HG03135 (cell line): ENCODE measurements around the gene KCNQ1.

Experiments
- ATAC-seq: cut with Tn5 transposase; IDR thresholded peaks from one replicate; pipeline ENCODE4 v1.9.1; 2021; ENCODE audit warnings: mild to moderate bottlenecking, moderate library complexity; ENCODE audit not compliant: unreplicated experiment

KCNQ1 gene

DNA sequence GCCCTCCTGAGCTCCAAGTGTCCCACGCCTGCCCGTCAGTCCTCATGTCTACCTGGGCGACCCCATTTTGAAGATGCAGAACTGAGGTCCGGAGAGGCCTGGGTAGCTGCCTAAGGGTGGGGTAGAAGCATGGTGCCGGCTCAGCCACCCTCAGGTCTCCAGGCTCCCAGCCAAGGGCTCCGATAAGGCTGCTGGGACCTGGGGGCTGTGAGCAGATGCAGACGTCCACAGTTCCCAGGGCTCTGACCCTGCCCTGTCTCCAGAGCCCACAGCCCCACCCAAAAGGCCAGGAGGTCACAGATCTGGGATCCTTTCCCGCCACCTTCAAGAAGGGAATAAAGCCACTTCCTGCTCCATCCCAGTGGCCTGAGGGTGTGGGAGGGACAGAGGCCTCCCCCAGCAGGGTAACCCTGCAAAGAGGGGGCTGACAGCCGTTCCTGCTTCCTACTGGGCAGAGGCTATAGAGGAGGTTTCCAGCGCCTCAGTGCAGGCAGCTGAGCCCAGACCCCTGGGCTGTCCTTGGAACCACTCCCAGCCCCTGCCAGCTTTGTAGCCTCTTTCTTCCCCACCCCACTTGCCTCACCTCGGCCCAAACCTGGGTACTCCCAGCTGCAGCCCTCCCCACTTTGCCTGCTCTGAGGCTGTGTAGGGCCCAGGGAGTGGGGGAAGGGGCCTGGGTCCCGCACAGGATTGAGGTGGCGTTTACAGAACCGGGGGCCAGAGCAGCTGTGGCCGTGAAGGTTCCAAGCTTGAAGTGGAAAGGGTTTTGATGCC is 355.3 kb downstream of the KCNQ1 start:
- ATAC-seq: no peak

DNA sequence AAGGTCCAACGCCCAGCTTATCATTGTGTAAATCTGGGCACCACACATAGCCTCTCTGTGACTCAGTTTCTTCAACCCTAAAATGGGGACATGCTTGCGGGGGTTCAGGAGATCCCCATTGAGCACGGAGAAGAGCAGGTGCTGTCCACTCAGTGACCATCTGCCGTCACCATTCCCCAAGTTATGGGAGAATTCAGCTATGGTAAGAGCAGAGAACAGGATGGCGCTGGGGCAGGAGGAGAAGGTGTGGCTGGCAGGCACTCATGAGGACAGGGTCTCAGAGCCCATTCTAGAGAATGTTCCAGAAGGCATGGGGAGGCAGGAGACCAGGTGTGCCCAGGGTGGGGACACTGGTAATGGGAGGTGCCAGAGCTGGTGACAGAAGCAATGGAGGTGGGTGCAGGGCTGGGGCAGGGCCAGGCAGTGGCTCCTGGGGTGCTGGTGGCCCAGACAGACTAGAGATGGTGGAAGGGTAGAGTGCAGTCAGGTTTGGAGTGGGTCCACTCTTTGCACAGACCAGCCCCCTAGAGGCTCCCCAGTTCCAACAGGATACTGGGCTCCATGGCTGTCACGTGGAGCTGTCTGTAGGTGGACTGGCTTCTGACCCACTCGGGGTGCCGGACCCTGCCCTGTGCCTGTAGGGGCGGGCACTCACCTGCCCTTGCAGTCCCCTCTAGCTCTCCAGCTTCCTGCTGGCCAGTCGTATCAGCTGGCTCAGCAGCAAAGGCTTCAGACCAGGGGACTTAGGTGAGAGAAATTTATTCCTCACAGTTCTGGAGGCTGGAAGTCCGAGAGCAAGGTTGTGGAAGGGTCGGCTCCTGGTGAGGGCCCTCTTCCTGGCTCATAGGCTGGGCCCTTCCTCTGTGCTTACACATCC is 356.1 kb downstream of the KCNQ1 start:
- no peak for ATAC-seq

DNA sequence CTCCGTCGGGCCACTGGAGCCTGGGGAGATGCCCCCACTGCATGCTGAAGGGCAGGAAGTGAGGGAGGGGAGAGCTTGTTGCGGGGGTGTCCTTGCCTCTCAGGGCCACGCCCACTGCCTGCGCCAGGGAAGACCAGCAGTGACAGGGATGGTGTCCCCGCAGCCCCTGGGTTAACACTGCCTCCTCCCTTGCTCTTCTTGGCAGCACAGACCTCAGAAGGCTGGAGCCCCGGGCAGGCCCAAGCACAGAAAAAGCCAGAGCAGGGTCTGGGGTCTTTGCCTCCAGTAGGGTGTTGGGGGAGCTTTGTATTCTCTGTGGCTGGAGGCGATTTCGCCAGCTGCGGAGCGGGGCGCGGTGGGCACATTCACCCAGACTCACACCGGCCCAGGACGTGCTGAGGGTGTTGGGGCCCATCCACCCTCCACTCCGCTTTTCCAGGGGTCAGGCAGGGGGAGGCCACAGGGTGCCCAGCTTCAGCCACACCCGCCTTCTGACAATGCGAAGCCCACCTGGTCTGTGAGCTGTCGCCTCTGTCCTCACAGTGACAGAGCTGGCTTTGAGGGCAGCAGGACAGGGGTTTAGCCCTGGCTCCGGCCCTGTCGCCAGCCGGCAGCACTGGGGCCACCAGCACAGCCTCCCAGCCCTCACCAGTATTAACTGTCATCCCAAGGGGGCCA is 357.0 kb downstream of the KCNQ1 start:
- no peak for ATAC-seq

DNA sequence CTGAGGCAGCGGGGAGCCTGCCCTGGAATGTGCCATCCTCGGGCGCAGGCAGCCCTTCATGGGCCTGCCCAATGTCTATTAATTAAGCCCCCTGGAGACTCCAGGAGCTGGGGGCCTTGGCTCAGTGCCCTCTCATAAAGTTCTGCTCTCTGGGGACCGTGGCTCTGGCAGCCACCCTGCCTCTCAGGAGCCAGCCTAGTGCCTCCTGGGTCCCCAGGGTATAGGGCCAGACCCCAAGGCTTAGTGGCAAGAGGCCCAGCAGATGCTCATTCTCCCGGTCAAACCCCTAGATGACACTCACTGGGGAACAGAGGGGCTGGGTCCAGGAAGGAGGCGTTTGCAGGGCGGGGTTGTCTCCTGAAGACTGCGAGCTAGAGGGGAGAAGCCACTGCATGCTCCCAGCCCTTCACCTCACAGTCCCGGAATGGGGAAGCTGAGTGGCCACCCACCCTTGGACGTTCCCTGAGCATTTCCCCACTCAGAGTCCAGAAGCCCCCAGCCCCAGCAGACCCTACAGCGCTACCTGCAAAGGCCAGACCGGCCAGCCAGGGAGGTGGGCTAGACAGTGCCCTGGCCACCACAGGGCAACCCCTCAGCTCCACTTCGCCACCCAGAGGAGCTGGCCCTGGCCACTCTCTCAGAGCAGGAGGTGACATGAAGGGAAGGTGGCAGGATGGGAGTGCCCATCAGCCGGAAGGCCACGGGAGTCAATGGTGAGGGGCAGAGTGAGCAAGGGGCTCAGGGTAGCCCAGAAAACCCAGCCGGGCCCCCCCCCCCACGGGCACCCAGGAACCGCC is 357.8 kb downstream of the KCNQ1 start:
- ATAC-seq: no peak

DNA sequence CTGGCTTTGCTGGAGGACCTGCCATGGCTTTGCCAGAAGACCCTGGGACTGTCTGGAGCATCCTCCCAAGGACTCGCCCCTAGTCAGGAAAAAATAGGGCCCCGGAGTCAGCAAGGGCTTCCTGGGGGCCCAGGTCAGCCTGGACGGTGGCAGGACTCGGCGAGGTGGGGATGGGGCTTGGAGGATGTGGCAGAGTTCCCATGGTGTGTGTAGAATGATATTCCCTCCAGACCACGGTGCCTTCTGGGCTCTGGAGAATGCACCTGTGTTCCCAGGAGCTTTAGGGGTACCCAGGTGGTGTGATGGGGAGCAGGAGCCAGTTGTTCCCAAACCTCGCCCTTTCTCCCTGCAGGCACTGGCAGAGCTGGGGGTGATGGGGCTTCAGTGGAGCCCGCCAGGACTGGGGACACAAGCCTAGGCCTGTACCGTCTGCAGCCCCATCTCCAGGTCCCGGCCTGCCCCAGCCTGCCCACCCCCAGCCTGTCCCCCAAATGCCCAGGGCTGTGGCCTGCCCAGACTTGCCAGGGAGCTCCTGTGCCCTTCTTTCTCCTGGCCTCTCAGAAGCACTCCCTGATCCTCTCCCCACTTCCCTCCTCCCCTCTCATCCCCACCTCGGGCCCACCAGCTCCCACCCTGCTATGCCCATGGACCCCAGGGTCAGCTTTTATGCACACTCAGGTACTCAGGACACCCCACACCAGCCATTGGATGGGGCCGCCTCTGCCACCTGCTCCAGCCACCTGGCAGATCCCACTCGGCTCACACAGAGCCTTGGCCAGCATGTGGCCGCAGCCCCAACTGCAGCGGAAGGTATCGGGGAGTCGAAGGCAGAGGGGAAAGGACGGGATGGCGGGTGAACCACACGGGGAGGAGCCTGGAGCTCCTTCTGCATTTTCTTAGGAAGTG is 358.6 kb downstream of the KCNQ1 start:
- ATAC-seq: no peak

DNA sequence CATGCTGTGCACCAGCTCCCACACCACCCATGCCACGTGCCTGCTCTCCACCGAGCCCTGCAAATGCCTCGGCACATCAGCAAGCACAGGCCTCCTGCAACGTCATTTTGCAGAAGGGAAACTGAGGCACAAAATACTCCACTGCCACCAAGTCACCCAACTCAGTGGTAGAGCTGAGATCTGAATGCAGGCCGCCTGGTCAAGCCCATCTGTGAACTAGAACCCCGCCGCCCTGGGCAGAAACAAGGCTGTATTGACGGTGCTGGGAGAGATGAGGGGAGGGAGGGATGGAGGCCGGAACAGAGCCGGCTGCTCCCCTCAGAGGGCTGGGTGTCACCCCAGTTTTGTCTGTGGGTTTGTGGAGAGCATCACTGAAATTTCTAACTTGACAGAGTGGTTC is 359.4 kb downstream of the KCNQ1 start:
- no peak for ATAC-seq

DNA sequence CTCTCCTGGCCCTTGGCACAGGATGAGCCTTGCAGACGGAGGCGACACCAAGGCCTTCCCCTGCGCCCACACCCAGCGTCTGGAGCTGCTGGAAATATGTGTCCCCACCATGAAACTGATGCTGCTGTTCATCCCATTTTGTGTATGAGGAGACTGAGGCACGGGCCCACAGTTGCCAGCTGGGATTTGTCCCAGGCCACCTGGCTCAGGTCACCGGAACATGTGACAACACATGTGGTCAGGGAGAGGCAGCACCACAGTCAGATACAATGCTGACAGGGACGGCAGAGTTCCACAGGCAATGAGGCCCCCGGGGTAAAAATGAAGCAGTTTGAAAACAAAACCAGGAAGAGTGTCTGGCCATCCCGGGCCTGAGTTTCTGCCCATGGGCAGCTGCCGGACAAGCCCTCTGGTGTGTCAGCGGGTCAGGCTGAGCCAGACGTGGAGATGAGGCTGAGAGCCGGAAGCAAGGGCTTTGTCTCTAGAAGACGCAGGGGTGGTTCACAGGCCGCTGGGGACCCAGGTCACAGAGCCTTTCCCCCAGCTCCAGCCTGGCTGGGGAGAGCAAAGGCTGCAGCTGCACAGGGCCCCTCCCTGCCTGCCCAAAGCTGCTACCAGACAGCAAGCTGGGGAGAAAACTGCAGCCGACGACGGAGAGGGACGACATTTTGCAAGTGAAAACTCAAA is 360.0 kb downstream of the KCNQ1 start:
- ATAC-seq: no peak

DNA sequence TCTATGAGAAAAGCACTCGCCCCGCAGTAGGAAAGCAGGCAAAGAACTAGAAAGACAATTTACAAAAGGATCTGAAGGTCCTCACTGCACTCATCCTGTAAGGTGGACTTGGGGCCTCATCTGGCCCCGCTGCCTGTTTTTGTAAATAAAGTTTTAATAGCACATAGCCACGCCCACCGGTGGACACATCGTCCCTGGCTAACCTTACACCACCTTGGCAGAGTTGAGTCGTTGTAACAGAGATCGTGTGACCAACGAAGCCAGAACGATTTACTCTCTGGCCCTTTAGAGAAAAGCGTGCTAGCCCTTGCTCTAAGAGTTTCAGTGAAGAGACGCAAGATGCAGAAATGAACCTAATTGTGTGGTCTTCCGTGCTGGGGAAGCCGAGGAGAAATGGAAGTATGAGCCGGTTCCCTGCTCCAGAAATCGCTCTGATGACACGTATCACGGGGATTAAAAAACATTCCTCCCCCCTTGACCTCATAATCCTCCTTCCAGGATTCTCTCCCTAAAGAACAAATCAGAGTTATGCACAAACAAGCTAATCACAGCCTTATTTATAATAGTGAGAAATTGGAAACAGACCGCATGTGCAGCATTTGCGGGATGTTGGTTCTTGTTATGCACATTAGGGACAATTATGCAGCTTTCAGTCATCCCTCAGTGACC is 360.7 kb downstream of the KCNQ1 start:
- no peak for ATAC-seq

DNA sequence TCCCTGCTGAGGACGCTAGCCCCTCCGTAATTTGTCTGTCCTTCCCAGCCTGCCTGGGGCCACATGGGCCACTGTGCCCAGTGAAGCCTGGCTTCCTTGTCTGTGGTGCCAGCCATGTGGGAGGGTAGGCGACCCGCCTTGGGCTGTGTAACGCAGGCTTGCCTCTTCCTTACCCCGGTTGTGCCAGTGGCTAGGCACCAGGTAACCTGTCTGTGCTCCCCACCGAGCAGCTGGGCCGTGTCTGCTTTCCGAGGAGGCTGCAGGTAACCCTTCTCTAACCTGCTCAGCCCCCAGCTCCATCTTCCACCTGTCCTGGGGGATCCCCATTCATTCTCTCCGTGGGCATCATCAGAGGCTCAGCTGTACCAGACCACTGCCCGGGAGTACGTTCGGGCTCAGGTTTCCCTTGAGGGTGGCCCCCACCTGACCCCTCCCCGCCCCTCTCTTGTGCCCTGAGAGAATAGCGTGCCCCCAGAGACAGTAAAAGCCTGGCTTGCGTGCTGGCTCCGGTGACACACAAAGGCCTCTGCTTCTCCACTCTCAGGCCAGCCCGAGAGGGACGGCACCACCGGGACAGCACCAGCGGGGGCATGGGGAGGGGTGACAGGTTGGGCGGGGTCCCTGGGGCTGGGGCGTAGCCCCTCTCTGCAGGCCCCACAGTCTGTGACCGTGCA is 361.7 kb downstream of the KCNQ1 start:
- no peak for ATAC-seq

DNA sequence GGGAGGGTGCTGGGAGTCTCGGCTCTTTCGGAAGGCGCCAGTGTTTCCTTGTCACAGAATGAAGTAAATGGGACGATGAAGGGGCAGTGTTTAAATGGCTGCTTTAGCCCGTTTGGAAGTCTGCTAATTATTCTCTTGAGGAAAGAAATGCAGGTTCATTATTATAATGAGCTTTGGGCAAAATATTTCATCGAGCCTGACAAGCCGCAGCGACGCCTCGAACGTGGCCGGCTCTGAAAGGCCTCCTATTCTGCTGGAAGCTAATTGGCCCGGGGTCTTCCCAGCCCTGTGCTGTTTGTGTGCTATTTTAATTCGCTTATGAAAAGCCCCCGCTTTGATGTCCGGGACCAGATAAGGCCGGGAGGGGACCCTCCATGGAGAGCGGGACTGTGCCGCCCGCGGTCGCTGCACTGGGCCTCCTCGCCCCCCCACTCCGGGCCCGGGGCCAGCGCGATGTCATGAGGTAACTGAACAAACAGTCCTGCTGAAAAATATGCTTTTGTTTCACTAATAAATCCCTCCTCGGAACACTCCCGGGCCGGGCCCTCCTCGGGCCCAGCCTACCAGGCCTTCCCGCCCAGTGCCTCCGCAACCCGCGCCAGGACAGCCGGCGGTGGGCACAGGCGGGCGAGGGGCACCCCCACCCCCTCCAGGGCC is 362.3 kb downstream of the KCNQ1 start:
- ATAC-seq: no peak

DNA sequence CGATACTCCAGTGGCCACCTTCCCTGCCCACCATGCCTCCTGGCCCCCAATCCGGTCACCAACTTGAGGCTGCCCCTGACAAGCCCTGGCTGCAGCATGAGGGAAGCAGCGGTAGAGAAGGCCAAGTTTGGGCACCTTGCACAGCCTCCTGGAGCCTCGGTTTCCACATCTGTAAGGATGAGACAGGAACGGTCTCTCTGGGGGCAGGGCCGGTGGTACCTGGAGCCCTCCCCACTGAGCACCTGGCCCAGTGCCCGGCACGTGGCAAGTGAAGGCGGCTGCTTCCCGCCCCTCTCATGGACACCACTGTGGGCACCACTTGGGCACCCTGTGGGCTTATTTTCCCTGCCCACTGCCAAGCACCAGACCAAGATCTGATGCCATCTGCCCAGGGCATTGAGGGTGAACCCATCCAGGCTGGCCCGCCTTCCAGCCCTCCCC is 363.0 kb downstream of the KCNQ1 start:
- no peak for ATAC-seq

DNA sequence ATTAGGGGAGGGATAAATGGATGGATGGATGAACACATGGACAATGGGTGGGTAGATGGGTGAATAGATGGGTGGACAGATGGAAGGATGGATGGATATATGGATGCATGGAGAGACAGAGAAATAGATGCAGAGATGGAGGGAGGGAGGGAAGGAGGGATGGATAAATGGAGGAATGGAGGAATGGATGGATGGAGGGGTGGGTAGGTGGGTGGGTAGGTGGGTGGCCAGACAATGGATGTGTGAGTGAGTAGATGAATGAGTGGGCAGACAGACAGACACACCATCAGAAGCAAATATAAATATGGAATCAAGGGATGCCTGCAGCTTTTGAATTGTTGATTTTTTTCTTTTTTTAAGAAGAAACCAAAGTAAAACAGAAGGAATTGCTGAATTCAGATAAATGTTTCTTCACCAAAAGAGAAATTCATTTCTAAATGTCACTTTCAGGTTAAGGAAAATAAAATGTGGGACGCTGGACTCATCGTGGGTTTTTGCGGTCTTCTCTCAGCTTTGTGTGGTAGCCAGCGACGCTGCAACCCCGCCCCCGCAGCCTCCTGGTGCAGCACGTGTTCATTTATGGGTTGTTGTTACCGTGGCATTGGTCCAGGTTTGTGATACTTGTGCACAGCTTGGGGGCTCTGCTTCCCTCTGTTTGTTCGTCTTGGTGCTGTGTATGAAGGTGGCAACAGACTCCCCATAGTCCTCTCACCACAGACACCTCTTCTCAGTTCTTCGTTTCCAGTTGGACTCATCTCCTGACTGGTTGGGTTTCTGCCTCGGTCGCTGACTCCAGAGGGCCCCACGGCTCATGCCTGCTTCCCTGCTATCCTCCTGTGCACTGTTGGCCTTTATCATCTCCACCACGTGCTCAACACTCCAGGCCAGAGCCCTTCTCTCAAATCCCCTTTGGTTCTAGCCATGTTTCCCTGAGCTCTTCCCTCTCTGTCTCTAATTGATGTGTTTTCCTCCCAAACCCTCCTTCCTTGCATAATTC is 364.3 kb downstream of the KCNQ1 start:
- ATAC-seq: no peak

DNA sequence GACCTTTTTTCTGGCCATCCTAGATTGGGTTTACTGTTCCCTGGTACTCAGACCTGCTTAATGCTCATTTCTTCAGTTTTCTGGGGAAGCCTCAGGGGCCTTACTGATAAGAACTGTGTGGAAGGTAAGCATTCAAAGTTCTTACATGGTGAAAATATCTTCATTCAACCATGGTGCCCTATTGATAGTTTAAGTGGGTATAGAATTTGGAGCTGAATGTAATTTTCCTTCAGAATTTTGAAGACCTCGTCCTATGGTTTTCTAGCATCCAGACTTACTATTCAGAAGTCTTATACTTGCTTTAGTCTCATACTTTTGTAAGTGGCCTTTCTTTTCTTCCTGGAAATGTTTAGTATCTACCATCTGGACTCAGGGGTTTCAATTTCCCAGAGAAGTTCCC is 365.0 kb downstream of the KCNQ1 start:
- ATAC-seq: no peak

DNA sequence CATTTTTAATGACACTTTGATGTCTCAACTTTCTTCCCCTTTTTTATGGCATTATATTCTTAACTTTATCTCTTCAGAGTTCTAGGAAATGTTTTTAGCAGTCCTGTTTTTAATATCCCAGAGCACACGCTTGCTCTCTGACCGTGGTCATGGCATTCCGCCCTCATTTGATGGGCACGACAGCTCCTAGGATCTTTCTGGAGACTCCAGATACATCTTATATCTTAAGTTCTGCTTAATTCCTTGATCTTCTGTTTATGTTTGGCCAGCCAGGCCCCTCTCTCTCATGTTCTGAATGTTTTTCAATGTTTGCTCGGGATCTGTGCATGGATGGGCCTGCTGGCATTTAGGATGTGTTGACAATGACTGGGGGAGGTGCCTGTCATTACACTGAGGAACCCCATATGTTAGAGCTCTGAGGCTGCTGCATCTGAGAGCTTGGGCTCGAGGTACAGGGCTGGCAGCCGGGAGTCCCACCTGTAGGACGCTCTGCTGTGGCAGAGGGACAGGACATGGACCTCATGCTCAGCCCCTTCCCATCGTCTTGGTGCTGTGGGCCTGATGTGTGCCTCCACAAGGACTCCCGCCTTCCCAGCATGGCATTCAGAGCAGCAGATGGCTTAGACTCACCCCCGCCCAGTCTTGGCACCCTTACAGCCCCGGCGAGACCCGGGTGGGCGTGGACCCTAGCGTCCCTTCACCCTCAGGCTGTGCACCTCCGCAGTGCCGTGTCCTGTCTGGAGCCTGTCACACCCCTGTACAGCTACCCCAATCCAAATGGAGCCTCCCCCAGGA is 365.8 kb downstream of the KCNQ1 start:
- no peak for ATAC-seq
